BJ (cell line): ENCODE measurements around the gene AEBP1. TPM values are rescaled to one million over a fixed set of nuclear protein-coding genes. Genes with fewer than 3 reads are reported as not detected.

Source experiments
- CTCF ChIA-PET: fragments of 350-600 bp; formaldehyde crosslinking; extraction: SDS; loops from one replicate; lab custom pipeline; 2021; ENCODE audit warnings: antibody characterized with exemption, inconsistent platforms; lab: Yijun Ruan, JAX
- POLR2A ChIA-PET: fragments of 300-600 bp; sonication (Branson Sonifier 250); formaldehyde crosslinking; extraction: SDS; loops from one replicate; lab custom pipeline; 2021; ENCODE audit warnings: antibody characterized with exemption; lab: Charles Lee
- DNase-seq: peaks from one replicate; pipeline ENCODE4 v3.0.0-alpha.2; 2011; ENCODE audit warnings: low read depth
- H3K27me3 ChIP-seq: 2 replicates; pipeline ENCODE4 v1.6.0; 2011; ENCODE audit warnings: low read length; ENCODE audit not compliant: control insufficient read depth, insufficient read depth
- H3K36me3 ChIP-seq: 2 replicates; pipeline ENCODE4 v1.5.1; 2011; ENCODE audit warnings: low read length; ENCODE audit not compliant: control insufficient read depth, insufficient read depth
- H3K4me3 ChIP-seq: 2 replicates; pipeline ENCODE4 v1.5.1; 2011; ENCODE audit warnings: low read depth, mild to moderate bottlenecking, control low read depth, low read length
- CTCF ChIP-seq: IDR thresholded peaks from 2 replicates; pipeline ENCODE4 v1.5.1; 2011; ENCODE audit warnings: low read depth, mild to moderate bottlenecking, control low read depth, inconsistent platforms, low read length, moderate library complexity; ENCODE audit not compliant: insufficient read depth
- polyA plus RNA-seq: library from polyadenylated mRNA; depleted of rRNA; stranded (reverse); fragments of >200 nt; gene quantifications from 2 replicates; pipeline ENCODE4 v1.2.3, GENCODE V29; 2011

Gene AEBP1
- polyA plus RNA-seq, 1 experiment = 117 TPM

GRCh38 chr7:44098092-44099068, 5.8 kb upstream of the AEBP1 start:
- no peak overlapping the region for H3K4me3 ChIP-seq
- DNase-seq = no peak
- POLR2A ChIA-PET = no interaction called here
- TF ChIP-seq CTCF = no peak
- H3K27me3 ChIP-seq = no peaks in the 10 kb centered on the region
- CTCF ChIA-PET = interaction anchor here (0.9 to 1.7 kb wide), 4 partner anchors 10 to 98 kb away, joined by 4 to 6 read pairs (median 4); no protein-coding TSS in a partner anchor
- no peaks in the 10 kb centered on the region for H3K36me3 ChIP-seq

GRCh38 chr7:44099669-44100068, 4.5 kb upstream of the AEBP1 start:
- no peak for DNase-seq
- ChIA-PET POLR2A (interaction anchor here (0.6 kb wide), 1 partner anchor 16 kb away, joined by 6 read pairs; no protein-coding TSS in a partner anchor), CTCF (interaction anchor here (1.1 to 1.3 kb wide), 2 partner anchors 11 to 97 kb away, joined by 4 to 6 read pairs; no protein-coding TSS in a partner anchor)
- no peak for TF ChIP-seq CTCF
- no peaks in the 10 kb centered on the region for H3K36me3 ChIP-seq
- no peaks in the 10 kb centered on the region for H3K27me3 ChIP-seq
- no peak overlapping the region for H3K4me3 ChIP-seq

GRCh38 chr7:44100458-44101302, 3.5 kb upstream of the AEBP1 start:
- H3K27me3 ChIP-seq = no peaks in the 10 kb centered on the region
- ChIA-PET CTCF (interaction anchor here (1.7 kb wide), 1 partner anchor 10 kb away, joined by 5 read pairs; no protein-coding TSS in a partner anchor), POLR2A (interaction anchor here (0.5 to 0.6 kb wide), 2 partner anchors 11 to 22 kb away, joined by 4 to 7 read pairs; partner anchors contain the start of gene POLD2)
- H3K36me3 ChIP-seq = 0 out of 2 replicates have a peak, but pooled peaks cover 1% of the 10 kb centered on the region
- H3K4me3 ChIP-seq = no peak overlapping the region
- DNase-seq = peak; percentile 67
- no peak for TF ChIP-seq CTCF

GRCh38 chr7:44101303-44101965, 2.7 kb upstream of the AEBP1 start:
- Histone ChIP-seq H3K4me3 (no peak overlapping the region), H3K36me3 (0 out of 2 replicates have a peak, but pooled peaks cover 2% of the 10 kb centered on the region), H3K27me3 (no peaks in the 10 kb centered on the region)
- no peak for TF ChIP-seq CTCF
- POLR2A ChIA-PET = interaction anchor here (0.5 to 0.6 kb wide), 2 partner anchors 12 to 22 kb away, joined by 4 to 7 read pairs; partner anchors contain the start of gene POLD2
- CTCF ChIA-PET = interaction anchor here (0.8 to 2.1 kb wide), 3 partner anchors 11 to 29 kb away, joined by 3 to 6 read pairs (median 5); no protein-coding TSS in a partner anchor
- no peak for DNase-seq
